CD1c-positive myeloid dendritic cell (primary cell): Measurements from ENCODE around the gene NPPC.
"Not testable (repeated sequence)": the region's sequence is repeated elsewhere in the genome, so short reads cannot be mapped to it uniquely, and the experiment has no call there.

Experiments
- DNase-seq: peaks from one replicate; pipeline ENCODE4 v3.0.0-alpha.2; 2016; ENCODE audit errors: extremely low spot score

NPPC gene

GRCh38 chr2:231886071-231886681 is 40.0 kb downstream of the NPPC start:
- DNase-seq = no peak

- DNase-seq = no peak
These were observed 41.6 kb downstream of the NPPC start for GRCh38 chr2:231884438-231885140.

DNA sequence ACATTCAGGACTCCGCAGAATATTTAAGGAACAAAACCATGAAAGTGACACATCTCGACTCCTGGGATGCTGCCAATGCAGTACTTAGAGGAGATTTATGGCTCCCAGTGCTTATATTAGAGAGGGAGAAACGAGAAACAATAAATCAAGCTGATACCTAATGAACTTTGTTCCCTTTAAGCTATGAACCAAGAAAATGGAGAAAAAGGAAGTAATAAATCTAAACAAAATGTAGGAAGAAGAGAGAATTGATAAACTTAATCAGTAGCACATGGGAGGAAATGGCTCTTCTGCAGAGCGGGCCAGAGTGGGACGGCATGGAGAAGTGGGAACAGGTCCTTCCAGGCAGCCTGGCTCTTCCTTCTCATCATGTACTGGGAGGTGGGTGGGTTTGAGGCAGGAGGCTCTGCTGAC is 42.7 kb downstream of the NPPC start:
- DNase-seq = peak; percentile 5

GRCh38 chr2:231882646-231883045 is 43.5 kb downstream of the NPPC start:
- DNase-seq = no peak

DNA sequence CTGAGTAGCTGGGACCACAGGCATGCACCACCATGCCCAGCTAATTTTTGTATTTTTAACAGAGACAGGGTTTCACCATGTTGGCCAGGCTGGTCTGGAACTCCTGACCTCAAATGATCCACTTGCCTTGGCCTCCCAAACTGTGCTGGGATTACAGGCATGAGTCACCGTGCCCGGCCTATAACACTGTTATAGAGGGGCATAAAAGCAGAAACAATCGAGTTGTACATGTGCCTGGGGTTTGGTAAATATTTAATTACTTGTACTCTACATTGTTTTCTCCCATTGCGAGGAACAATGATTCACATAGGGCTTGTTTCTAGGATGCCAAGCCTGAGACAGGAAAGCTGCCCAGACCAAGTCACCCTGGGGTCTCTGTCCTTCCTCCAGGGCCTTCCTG is 45.8 kb downstream of the NPPC start:
- not testable (repeated sequence) for DNase-seq

- DNase-seq = no peak
These were observed 47.0 kb downstream of the NPPC start for GRCh38 chr2:231879216-231879615.

GRCh38 chr2:231877533-231878456 is 48.4 kb downstream of the NPPC start:
- DNase-seq = no peak

GRCh38 chr2:231874944-231875343 is 51.3 kb downstream of the NPPC start:
- no peak for DNase-seq
